Mesenteric fat pad (tissue), 1 donor: Measurements from ENCODE around the gene MAP7D1. TPM values are rescaled to one million over a fixed set of nuclear protein-coding genes. Genes with fewer than 3 reads are reported as not detected.
"Not testable (repeated sequence)": the region's sequence is repeated elsewhere in the genome, so short reads cannot be mapped to it uniquely, and the experiment has no call there.

Source experiments
- DNase-seq: peaks from one replicate; pipeline ENCODE4 v3.0.0-alpha.2; 2020; ENCODE audit warnings: low spot score
- total RNA-seq: library from RNA; stranded (reverse); fragmentation: NEBNext Ultra II Directional; extraction: Animal tissue kit (Norgen Biotek cat#: 25700); gene quantifications from one replicate; pipeline ENCODE4 v1.2.1, GENCODE V29; 2021
- donor health status: DM: yes; HTN: yes; CAD: no.

MAP7D1 gene
- total RNA-seq, 1 donor from 2014 or later: 225 TPM

DNA sequence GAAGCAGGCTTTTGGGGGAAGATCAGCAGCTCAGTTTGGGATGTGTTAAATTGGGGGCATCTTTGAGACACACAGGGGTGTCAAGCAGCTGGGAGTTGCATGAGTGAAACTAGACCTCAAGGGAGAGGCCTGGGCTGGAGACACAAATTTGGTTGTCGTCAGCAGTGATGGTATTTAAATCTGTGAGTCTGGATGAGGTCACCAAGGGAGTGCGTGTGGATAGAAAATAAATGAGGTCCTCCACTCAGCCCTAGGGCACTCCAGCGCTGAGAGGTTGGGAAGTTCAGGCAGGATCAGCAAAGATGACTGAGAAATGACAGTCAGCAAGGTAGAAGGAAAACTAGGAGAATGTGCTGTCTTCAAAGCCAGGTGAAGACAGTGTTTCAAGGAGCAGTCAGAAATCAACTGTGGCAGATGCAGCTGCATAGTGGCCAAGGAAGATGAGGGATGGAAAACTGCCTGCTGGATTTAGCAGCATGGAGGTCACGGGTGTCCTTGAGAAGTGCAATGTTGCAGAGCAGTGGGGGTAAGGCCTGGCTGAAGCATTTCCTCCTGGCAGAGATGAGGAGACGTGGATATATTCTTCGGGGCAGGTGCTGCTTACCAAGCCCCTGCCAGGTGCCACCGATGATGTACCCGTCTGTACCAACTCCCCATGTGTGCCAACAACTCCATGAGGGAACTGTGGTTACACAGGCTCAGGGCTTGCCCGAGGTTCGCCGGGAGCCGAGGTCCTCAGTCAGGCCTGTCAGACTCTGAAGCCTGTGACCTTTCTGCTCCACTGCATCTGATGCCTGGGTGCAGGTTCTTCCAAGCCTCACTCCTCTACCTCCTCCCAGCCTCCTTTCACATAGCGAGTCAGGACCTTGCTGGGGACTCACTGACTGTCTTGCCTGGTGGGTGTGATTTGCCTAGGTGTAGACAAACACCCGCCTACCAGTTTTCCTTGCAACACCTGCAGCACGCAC, 11.3 kb downstream of the MAP7D1 start:
- DNase-seq: no peak

GRCh38 chr1:36168514-36168913, 12.6 kb downstream of the MAP7D1 start:
- no peak for DNase-seq

- no peak for DNase-seq
Observed at GRCh38 chr1:36170643-36171412, 14.9 kb downstream of the MAP7D1 start.

DNA sequence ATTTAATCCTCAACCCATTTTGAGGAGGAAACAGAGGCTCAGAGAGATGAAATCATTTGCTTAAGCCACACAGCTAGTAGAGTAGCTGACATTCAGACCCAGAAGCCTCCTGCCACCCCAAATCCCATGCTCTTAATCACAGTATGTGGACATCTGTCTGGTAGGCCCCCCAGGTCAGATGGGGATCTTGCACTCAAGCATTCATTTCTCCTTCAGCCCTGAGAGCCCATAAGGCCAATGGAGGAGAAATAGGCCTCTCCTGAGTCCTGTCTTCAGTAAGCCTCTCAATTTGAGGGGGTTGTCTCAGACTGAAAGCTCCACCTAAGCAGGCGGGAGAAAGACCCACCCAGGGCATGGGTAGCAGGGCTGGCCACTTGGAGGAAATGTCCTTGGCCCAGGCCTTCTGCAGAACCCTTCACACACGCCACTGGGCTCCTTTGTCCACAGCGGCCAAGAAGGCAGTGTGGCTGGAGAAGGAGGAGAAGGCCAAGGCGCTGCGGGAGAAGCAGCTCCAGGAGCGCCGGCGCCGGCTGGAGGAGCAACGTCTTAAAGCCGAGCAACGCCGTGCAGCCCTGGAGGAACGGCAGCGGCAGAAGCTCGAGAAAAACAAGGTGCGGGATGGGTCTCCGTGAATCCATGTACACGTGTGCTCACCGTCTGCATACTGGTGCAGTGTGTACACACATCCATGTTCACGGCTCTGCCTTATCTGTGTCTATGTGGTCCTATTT, 16.2 kb downstream of the MAP7D1 start:
- no peak for DNase-seq

- DNase-seq: no peak
Observed at GRCh38 chr1:36172983-36173382, 17.0 kb downstream of the MAP7D1 start.

DNA sequence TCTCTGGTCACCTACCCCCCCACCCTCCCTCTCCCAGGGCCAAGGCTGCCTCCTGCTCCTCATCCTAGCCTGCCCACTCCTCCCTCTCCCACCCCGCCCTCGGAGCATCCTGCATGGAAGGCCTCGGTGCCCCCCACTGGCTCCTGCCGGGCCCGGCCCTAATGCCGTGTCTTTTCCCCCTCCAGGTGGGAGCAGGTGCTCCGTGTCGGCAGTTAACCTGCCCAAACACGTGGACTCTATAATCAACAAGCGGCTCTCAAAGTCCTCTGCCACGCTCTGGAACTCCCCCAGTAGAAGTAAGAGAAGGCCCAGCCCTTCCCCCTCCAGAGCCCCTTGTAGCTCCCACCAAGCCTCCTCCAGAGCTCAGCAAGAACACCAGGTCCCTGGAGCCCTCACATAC, 18.8 kb downstream of the MAP7D1 start:
- no peak for DNase-seq

DNA sequence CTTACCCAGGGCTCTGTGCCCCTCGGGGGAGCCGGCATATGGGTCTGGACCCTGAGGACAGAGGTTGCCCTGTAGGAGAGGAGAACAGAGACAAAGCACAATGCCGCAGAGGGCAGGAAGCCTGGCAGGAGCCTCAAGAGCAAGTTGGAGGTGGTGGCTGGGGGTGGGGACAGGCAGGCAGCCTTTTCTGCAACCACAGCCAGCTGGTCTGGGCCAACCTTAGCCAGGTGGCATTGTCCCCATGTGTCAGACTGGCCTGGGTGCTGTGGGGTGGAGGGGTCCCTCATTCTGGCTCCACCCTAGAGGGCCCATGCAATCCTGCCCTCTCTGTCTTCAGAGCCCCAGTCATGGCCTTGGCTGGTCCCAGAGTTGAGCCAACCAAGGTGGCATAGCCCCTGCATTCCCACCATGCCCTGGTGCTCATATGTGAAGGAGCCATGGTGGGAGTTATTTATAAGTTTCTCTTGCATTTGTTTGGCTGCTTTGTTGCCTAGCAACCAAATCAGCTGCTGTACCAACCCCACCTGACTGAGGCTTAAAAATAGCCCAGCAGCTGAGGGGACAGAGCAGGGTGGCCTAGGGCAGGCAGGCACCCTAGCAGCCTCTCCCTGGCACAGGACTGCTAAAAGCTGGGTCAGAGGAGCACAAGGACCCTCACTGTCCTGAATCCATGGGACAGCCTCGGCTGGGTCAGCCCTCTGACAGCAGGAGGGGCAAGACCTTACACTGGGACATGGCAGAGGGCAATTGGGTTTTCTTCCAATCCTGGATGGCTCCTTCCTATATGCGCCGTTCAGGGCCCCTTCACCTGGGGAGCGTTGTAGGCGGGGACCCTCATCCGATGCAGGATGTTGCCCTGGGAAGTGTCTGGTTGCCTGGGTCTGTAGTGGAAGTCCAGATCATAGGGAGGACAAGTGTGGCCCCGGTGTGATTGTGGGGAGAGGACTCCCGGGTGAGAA, 19.5 kb downstream of the MAP7D1 start:
- no peak for DNase-seq

- DNase-seq: no peak
Observed at GRCh38 chr1:36176106-36176949, 20.4 kb downstream of the MAP7D1 start.

DNA sequence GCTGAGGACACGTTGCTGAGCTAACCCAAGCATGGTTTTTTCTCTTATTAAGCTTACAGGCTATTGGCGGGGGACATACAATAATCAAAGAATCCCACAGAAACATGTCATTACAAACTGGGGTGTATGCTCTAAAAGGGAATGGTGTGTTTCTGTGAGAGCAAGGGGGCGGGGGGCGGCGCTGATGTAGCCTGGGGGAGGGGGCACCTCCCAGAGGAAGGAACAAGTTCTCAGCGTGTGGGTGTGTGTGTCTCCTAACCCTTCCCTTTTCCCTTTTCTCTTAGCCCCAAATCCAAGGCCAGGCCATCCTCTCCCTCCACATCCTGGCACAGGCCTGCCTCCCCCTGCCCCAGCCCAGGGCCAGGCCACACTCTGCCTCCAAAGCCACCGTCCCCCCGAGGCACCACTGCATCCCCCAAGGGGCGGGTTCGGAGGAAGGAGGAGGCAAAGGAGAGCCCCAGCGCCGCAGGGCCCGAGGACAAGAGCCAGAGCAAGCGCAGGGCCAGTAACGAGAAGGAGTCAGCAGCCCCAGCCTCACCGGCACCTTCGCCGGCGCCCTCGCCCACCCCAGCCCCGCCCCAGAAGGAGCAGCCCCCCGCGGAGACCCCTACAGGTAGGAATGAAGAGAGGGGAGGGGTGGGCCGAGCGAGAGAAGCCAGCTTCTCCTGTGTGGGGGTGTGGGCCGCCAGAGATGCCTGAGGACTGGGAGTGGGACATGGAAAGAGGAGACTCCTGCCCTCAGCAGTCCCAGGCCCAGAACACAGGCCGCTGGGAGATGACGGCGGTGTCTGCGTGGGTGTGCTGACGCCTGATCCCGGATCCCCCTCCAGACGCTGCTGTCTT, 21.9 kb downstream of the MAP7D1 start:
- DNase-seq: no peak

- no peak for DNase-seq
Observed at GRCh38 chr1:36178471-36179219, 22.7 kb downstream of the MAP7D1 start.

GRCh38 chr1:36179220-36179600, 23.2 kb downstream of the MAP7D1 start:
- no peak for DNase-seq

GRCh38 chr1:36182734-36183133, 26.8 kb downstream of the MAP7D1 start:
- no peak for DNase-seq

GRCh38 chr1:36183309-36183856, 27.4 kb downstream of the MAP7D1 start:
- DNase-seq: no peak

DNA sequence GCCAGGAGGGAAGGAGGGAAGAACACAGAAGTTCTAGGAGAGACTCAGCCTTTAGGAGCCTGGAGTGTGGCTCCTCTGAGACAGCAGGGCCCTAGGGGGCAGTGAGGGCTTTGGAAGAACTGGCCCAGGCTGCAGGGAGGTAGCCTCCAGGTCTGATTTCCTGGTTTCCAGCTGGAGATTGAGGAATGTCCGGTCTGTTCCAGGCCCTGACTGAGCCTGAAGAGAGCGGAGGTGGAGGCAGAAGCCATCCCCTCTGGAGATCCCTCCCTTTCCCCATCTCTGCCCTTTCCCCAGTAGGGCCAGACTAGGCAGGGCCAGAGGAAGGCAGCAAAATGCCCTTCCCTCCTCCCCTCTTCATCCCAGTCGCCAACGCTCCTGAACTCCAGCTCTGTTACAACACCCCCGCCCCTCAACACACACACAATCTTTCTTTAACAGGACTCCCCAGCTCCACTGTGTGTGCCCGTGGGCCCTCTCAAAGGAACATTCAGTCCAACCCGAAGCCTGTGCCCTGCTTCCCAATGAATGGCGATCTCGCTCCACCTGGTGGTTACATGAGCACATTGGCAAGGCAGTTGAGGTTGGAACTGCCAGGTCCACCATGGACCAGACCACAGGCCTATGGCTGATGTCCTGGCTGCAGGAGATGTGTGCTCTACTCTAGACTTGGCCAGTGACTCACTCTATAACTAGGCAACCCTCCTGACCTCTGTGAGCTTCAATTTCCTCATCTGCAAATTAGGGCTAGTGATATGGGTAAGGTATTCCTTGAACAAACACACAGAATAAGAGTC, 32.0 kb downstream of the MAP7D1 start:
- peak; percentile 91 for DNase-seq

DNA sequence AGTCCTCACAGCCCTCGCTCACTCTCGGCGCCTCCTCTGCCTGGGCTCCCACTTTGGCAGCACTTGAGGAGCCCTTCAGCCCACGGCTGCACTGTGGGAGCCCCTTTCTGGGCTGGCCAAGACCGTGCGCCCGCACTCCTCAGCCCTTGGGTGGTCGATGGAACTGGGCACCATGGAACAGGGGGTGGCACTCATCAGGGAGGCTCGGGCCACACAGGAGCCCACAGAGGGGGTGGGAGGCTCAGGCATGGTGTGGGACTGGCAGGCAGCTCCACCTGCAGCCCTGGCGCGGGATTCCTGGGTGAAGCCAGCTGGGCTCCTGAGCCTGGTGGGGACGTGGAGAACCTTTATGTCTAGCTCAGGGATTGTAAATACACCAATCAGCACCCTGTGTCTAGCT, 40.8 kb downstream of the MAP7D1 start:
- not testable (repeated sequence) for DNase-seq

GRCh38 chr1:36198641-36199040, 42.7 kb downstream of the MAP7D1 start:
- DNase-seq: no peak
